GM12874 (cell line): ENCODE measurements around the gene HCFC2.

Source experiments
- TF ChIP-seq, protein P1 (sequence below): IDR thresholded peaks from 2 replicates; pipeline ENCODE4 v1.5.1; 2011; ENCODE audit warnings: low read depth, mild to moderate bottlenecking, control low read depth, low read length, moderate library complexity; ENCODE audit not compliant: insufficient read depth

Gene HCFC2

DNA sequence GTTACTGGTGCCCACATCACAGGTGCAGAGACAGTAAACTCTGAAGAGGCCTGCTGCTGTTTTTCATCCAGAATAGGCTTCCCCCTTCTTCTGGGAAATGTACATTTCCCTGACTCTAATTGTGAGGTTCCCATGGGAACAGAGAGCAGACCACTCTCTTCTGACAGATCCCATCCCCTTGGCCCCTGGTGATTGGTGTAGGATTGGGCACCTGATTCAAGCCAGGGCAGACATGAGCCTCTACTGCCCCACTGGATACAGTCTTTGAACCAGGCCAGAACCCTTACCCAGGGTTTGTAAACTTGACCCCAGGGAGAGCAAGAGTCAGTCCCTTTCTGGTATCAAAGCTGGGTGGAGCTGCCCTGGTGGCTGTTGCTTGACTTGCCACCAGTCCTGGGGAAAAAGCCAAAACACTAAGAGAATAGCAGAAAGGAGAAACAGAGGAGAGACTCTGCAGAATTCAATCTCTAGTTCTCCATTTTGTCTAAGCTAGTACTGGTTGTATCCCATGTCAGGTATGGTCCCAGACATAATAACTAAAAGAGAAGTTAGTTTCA, 88.4 kb downstream of the HCFC2 start:
- TF ChIP-seq, protein P1, sequence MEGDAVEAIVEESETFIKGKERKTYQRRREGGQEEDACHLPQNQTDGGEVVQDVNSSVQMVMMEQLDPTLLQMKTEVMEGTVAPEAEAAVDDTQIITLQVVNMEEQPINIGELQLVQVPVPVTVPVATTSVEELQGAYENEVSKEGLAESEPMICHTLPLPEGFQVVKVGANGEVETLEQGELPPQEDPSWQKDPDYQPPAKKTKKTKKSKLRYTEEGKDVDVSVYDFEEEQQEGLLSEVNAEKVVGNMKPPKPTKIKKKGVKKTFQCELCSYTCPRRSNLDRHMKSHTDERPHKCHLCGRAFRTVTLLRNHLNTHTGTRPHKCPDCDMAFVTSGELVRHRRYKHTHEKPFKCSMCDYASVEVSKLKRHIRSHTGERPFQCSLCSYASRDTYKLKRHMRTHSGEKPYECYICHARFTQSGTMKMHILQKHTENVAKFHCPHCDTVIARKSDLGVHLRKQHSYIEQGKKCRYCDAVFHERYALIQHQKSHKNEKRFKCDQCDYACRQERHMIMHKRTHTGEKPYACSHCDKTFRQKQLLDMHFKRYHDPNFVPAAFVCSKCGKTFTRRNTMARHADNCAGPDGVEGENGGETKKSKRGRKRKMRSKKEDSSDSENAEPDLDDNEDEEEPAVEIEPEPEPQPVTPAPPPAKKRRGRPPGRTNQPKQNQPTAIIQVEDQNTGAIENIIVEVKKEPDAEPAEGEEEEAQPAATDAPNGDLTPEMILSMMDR = no peak

DNA sequence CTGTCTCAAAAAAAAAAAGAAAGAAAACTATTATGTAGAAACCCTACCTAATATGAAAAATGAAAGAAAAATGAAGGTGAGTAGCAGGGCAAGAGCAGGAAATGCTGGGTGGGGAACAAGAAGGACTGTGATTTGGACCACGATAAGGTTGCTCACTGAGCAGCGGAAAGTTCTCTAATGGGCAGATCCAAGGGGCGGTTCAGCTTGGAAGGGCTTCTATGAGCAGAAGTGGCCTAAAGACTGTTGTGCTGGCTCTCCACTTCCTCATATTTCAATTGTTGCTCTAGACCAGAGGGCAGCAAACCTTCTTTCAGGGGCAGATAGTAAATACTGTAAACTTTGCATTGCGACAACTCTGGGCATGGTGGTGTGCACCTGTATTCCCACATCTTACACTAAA, 90.0 kb downstream of the HCFC2 start:
- TF ChIP-seq, protein P1 = no peak

DNA sequence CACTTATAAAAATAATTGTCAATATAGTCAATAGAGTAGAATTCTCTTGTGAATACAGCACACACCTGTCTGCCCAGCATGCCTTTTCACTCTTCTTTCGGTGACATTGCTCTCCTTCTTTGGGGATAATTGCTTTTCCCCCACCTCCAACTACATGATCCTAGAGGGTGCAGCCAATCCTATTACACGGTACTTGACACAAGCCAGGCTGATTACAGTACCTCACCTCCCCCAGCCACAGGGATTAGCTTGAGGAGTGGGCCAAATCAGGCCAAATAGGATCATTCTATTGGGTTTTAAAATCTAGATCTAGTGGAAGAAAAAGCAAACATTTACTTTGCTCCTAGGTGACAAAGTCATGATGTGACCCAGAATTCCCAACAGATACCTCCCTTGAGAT, 90.5 kb downstream of the HCFC2 start:
- TF ChIP-seq, protein P1 = no peak
